Ishikawa (cell line): ENCODE results near the gene PPM1J.

Experiments used
- CEBPB ChIP-seq: IDR thresholded peaks from 2 replicates; pipeline ENCODE4 v1.6.1; 2012
- CREB1 ChIP-seq: IDR thresholded peaks from 2 replicates; pipeline ENCODE4 v1.6.1; 2012; ENCODE audit warnings: low read depth
- EGR1 ChIP-seq: IDR thresholded peaks from 2 replicates; pipeline ENCODE4 v1.6.1; 2012
- EP300 ChIP-seq: IDR thresholded peaks from 2 replicates; pipeline ENCODE4 v1.6.1; 2012; ENCODE audit warnings: borderline replicate concordance
- FOXM1 ChIP-seq: IDR thresholded peaks from 2 replicates; pipeline ENCODE4 v1.6.1; 2012; ENCODE audit warnings: low read depth, borderline replicate concordance
- NFIC ChIP-seq: IDR thresholded peaks from 2 replicates; pipeline ENCODE4 v1.6.1; 2012
- RAD21 ChIP-seq: IDR thresholded peaks from 2 replicates; pipeline ENCODE4 v1.6.1; 2012; ENCODE audit warnings: low read depth
- TAF1 ChIP-seq: IDR thresholded peaks from 2 replicates; pipeline ENCODE4 v1.6.1; 2012; ENCODE audit warnings: low read depth, mild to moderate bottlenecking
- TCF12 ChIP-seq: IDR thresholded peaks from 2 replicates; pipeline ENCODE4 v1.6.1; 2012; ENCODE audit warnings: low read depth
- TEAD4 ChIP-seq: IDR thresholded peaks from 2 replicates; pipeline ENCODE4 v1.6.1; 2012
- YY1 ChIP-seq: IDR thresholded peaks from 2 replicates; pipeline ENCODE4 v1.6.1; 2012; ENCODE audit warnings: low read depth
- ZBTB7A ChIP-seq: IDR thresholded peaks from 2 replicates; pipeline ENCODE4 v1.6.1; 2012; ENCODE audit warnings: low read depth
- TF ChIP-seq, protein P1 (sequence below): IDR thresholded peaks from 2 replicates; pipeline ENCODE4 v1.6.1; 2012
- TF ChIP-seq, protein P2 (sequence below): IDR thresholded peaks from 2 replicates; pipeline ENCODE4 v1.6.1; 2012; ENCODE audit warnings: low read depth, mild to moderate bottlenecking
- TF ChIP-seq, protein P3 (sequence below): IDR thresholded peaks from 2 replicates; pipeline ENCODE4 v1.6.1; 2012

The PPM1J gene

DNA sequence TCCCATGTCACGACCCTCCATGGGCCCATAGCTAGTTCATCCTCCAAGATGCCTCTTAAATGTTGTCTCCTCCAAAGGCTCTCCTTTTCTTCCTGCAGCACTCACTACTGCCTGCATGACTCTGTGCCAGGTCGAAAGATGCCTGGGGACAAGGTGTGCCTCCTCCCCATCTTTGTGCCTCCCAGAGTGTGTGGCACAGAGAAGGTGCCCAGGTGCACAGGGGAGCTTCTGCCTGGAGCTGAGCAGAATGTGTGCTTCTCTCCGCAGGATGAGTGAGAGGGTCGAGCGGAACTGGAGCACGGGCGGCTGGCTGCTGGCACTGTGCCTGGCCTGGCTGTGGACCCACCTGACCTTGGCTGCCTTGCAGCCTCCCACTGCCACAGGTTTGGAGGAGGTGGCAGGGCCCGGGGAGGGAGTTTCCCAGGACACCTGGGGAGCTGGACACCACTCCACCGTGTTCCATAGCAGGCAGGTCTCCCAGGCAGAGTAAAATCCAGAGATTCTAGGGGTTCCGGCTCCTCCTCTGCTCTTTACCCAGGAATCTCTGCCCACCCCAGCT lies 6.9 kb upstream of the PPM1J start:
- TF ChIP-seq FOXM1 (no peak), CREB1 (no peak), YY1 (no peak), NFIC (no peak), CEBPB (no peak), ZBTB7A (no peak), RAD21 (no peak), TAF1 (no peak), EP300 (no peak), EGR1 (no peak)
- TF ChIP-seq, protein P1, sequence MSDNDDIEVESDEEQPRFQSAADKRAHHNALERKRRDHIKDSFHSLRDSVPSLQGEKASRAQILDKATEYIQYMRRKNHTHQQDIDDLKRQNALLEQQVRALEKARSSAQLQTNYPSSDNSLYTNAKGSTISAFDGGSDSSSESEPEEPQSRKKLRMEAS, result no peak

DNA sequence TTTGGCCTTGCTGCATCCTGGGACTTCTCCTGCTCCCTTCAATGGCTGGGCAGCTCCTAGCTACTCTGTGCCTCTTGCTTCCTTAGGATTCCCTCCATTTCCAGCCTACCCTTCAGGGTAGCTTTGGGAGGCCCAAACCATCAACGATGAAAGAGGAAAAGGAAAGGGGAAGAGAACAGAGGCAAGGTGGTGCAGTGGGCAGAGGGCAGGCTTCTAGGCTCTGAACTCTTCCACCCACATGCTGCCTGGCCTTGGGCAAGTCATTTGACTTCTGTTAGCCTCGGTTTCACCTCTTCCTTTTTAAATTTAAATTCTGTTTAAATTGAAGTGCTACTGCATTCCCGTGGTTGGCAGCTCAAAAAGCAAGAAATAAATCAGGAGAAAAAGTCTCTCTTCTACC lies 5.7 kb upstream of the PPM1J start:
- no peak for TF ChIP-seq TEAD4
- TF ChIP-seq, protein P2, sequence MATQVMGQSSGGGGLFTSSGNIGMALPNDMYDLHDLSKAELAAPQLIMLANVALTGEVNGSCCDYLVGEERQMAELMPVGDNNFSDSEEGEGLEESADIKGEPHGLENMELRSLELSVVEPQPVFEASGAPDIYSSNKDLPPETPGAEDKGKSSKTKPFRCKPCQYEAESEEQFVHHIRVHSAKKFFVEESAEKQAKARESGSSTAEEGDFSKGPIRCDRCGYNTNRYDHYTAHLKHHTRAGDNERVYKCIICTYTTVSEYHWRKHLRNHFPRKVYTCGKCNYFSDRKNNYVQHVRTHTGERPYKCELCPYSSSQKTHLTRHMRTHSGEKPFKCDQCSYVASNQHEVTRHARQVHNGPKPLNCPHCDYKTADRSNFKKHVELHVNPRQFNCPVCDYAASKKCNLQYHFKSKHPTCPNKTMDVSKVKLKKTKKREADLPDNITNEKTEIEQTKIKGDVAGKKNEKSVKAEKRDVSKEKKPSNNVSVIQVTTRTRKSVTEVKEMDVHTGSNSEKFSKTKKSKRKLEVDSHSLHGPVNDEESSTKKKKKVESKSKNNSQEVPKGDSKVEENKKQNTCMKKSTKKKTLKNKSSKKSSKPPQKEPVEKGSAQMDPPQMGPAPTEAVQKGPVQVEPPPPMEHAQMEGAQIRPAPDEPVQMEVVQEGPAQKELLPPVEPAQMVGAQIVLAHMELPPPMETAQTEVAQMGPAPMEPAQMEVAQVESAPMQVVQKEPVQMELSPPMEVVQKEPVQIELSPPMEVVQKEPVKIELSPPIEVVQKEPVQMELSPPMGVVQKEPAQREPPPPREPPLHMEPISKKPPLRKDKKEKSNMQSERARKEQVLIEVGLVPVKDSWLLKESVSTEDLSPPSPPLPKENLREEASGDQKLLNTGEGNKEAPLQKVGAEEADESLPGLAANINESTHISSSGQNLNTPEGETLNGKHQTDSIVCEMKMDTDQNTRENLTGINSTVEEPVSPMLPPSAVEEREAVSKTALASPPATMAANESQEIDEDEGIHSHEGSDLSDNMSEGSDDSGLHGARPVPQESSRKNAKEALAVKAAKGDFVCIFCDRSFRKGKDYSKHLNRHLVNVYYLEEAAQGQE, result no peak
- no peak for TF ChIP-seq TCF12
- no peak for TF ChIP-seq EGR1
- no peak for TF ChIP-seq NFIC
- no peak for TF ChIP-seq RAD21
- no peak for TF ChIP-seq TAF1
- no peak for TF ChIP-seq CEBPB
- TF ChIP-seq YY1, result no peak
- TF ChIP-seq, protein P1, result no peak
- TF ChIP-seq CREB1, result no peak
- no peak for TF ChIP-seq ZBTB7A
- TF ChIP-seq, protein P3, sequence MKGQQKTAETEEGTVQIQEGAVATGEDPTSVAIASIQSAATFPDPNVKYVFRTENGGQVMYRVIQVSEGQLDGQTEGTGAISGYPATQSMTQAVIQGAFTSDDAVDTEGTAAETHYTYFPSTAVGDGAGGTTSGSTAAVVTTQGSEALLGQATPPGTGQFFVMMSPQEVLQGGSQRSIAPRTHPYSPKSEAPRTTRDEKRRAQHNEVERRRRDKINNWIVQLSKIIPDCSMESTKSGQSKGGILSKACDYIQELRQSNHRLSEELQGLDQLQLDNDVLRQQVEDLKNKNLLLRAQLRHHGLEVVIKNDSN, result no peak

DNA sequence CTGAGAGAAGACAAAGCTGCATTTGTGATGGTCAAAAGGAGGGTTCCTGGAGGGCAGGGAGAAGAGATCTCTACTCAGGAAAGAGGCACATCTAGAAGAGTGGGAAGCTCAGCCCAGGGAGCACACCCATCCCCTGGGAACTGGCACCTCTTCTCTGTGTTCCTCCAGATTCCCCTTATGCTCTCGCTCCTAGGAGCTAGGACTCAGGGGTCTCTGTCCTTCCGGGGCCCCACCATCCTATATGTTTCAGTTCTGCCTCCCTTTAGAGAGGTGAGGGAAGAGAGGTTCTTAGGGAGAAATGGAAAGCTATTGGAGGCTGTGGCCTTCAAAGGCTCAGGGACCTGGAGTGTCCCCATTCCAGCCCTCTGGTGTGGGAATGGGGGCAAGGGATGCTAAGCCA lies 4.6 kb upstream of the PPM1J start:
- TF ChIP-seq CEBPB (no peak), TCF12 (no peak), EGR1 (no peak), ZBTB7A (no peak), TEAD4 (no peak), TAF1 (no peak), FOXM1 (no peak), NFIC (no peak), RAD21 (no peak), CREB1 (no peak), YY1 (no peak), EP300 (no peak)
- TF ChIP-seq, protein P2, result no peak
- TF ChIP-seq, protein P3, result no peak
- TF ChIP-seq, protein P1, result no peak

DNA sequence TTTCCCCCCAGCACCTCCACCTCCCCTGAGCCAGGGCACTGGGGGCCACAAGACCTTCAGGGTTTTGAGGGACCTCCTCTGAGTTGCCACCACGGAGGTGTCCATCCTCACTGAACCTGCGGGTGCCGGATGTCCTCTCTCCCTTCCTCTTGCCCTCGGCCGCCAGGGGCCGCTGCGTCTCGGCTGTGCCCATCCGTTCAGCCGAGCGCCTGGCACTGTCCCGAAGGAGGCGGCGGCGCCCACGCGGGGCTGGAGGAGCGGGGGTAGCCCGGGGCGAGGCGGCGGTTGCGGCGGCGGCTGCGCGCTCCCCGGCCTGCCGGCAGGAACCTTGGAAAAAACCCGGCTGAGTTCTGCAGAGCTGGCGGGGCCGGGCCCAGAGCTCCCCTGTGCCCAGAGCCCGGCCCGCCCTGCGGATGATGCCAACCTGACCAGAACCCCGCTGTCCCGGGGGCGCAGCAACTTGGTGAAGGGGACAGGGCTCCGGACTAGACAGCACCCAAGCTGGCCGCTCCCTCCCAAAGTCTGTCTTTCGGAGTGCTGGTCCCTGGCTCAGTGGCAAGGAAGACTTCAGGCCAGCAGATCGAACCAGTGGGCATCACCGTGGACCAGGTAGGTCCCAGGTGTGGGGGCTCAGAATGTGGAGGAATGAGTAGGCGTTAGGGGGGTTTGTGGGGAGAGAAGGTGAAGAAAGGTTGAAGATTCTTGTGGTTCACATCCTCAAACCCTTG lies 3.7 kb upstream of the PPM1J start:
- TF ChIP-seq ZBTB7A (no peak), EP300 (no peak), NFIC (no peak), RAD21 (peak; percentile 81), TCF12 (no peak), TEAD4 (peak; percentile 20; the same call in 1 of the 2 replicates), TAF1 (no peak), EGR1 (peak; percentile 54), YY1 (0 out of 2 replicates have a peak, but pooled peaks have one; percentile 39)
- TF ChIP-seq, protein P1, result peak; percentile 52; the same call in 1 of the 2 replicates
- TF ChIP-seq, protein P2, result no peak; the same call in 1 of the 2 replicates
- TF ChIP-seq, protein P3, result no peak
